DMS79 (cell line): Measurements from ENCODE around the gene ACTR3C.
"Not testable (repeated sequence)": the region's sequence is repeated elsewhere in the genome, so short reads cannot be mapped to it uniquely, and the experiment has no call there.

Experiments used
- DNase-seq: peaks from one replicate; lab custom pipeline; 2025; lab: John Stamatoyannopoulos, UW

The ACTR3C gene

GRCh38 chr7:150336746-150337145 is 13.4 kb upstream of the ACTR3C start:
- no peak for DNase-seq

DNA sequence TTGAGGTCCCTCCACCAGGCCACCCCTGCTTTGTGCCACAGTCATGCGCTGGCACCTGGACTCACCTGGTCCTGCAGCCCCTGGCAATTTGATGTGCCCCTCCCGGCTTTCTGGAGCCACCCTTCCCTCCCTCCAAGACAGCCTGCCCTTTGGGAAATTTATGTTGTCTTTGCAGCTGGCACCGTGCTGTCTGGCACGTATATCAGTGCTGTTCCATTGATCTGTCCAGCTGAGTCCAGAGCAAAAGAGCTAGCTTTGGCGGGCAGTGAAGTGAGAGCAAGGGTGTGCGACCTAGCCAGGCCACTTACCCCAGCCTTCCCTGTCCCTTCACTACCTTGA is 12.4 kb upstream of the ACTR3C start:
- DNase-seq = no peak

DNA sequence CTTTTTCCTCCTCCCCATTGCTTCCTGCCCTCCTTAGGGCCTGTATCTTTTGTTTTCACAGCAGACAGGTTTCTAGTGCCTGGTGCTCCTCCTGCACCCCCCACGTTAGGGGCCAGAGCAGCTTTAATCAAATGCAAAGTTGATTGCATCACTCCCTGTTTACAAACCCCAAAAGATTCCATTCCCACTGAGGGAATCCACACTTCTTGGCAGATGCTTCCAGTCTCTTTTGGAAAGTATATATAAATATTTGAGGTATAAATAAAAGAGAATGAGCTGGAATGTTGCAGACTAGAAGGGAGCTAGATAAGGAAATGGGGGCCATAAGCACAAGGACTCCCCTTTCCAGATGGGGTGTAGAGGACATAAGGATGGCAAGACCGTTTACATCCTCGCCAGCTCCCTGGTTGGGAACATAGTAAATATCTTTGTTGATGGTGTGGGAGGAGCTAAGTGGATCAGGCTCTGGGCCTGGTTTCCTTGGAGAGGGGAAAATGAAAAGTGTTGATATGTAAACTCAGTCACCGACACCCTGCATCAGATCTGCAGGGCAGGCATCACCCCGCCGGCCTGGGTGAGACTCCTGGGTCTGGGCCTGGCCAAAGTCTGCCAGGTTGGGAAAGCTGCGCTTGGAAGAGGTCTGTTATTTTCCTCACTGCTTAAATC is 11.9 kb upstream of the ACTR3C start:
- DNase-seq = no peak

DNA sequence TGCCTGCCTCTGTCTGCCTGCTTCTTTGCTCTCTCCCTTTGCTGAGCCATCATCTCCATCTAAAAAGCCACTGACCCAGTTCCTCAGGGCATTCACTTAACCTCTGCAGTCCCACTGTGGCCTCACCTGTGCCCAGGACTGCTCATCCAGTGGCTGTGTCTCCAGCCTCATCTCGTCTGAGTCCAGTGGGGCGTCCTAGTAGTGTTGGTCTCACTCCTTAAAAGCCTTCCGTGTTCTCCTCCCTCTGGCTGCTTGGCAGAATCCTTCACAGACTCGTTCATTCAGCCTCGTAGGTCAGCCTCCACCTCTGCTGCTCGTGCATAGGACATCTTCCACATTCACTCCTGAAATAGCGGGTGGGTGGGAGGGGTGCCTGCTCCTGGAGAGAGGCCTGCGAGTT is 10.8 kb upstream of the ACTR3C start:
- DNase-seq = no peak

DNA sequence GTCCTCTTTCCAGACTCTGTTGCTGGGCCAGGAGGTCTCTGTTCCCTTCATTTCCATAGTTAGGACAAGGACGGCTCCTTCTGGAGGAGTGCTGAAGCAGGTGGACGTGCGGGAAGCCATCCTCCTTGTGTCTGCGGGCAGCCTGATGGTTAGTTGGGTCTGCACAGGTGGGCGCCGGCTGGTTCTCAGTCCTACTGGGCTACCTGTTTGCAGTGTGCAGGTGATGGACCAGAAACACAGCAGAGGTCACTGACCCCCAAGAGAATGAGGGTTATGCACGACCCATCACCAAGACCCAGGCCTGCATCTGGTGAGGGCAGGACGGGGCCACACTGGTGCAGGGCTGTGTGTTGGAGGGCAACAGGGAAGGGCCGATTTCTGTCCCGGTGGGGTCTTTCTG is 10.3 kb upstream of the ACTR3C start:
- no peak for DNase-seq

GRCh38 chr7:150332852-150333635 is 9.7 kb upstream of the ACTR3C start:
- DNase-seq = no peak

DNA sequence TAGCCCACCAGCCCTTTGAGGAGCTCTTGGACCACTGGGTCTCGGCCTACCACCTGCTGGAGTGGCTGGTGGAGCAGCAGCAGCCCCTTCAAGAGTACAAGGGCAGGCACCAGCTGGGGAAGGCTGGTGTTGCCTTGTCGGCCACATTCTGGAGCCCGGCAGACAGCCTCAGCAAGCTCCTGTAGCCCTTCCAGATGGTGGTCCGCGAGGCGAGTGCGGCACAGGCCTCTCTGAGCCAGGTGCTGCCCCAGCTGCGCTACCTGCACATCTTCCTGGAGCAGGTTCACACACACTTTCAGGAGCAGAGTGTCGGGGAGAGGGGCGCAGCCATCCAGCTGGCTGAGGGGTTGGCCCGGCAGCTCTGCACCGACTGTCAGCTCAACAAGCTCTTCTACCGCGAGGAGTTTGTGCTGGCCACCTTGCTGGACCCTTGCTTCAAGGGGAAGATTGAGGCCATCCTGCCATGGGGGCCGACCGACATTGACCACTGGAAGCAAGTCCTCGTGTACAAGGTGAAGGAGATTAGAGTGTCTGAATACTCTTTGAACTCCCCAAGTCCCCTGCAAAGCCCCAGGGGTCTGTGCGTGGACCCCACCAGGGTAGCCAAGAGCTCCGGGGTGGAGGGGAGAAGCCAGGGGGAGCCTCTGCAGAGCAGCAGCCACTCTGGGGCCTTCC is 7.0 kb upstream of the ACTR3C start:
- DNase-seq = no peak

GRCh38 chr7:150329331-150330120 is 6.2 kb upstream of the ACTR3C start:
- no peak for DNase-seq

DNA sequence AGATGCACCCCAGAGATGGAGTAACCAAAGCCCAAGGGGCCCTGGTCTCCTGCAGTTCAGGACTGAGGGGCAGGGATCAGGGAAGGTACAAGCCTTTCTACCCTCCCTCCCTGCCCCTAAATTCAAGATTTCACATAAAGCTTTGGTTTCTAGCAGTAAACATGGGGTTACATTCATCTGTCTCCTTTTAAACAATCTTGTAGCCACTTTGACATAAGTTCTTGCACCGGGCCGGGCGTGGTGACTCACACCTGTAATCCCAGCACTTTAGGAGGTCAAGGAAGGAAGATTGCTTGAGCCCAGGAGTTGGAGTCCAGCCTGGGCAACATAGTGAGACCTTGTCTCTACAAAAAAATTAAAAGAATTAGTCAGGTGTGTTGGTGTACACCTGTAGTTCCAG is 4.0 kb upstream of the ACTR3C start:
- DNase-seq = no peak

- no peak for DNase-seq
These were observed 3.4 kb upstream of the ACTR3C start for GRCh38 chr7:150326657-150327268.

- DNase-seq = no peak
These were observed 2.6 kb upstream of the ACTR3C start for GRCh38 chr7:150325901-150326300.

- no peak for DNase-seq
These were observed 1.8 kb upstream of the ACTR3C start for GRCh38 chr7:150325110-150325611.

GRCh38 chr7:150324373-150324961 is 1.1 kb upstream of the ACTR3C start:
- no peak for DNase-seq

DNA sequence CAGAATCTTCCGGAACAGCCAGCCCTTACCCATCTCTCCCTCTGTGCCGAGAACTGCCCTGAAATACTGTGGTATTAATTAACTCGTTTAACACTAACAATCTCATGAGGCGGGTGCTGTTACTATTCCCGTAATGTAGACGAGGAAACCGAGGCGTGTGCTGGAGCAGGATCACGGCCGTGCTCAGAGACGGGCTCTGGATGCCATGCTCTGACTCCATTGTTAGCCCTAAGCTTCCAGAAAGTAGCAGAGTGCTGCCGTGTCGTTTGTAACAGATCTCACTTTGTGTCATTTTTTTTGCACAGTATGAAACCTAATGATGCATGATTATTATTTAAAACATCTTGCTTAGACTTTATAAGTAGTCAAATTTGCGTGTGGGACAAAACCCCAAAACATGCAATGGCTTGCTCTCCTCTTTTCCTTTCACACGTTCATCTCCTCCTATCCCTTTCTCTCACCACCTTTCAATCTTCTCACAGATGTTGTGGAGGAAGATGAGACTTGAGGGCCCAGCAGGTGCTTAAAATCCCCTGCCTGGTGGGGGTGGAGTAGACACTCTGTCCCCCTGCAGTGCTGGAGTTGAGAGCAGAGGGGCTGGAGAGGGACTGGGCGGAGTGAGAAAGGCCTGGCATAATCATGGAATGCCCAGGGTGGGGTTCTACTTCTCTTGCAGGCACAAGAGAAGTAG is 482 bp upstream of the ACTR3C start:
- no peak for DNase-seq

DNA sequence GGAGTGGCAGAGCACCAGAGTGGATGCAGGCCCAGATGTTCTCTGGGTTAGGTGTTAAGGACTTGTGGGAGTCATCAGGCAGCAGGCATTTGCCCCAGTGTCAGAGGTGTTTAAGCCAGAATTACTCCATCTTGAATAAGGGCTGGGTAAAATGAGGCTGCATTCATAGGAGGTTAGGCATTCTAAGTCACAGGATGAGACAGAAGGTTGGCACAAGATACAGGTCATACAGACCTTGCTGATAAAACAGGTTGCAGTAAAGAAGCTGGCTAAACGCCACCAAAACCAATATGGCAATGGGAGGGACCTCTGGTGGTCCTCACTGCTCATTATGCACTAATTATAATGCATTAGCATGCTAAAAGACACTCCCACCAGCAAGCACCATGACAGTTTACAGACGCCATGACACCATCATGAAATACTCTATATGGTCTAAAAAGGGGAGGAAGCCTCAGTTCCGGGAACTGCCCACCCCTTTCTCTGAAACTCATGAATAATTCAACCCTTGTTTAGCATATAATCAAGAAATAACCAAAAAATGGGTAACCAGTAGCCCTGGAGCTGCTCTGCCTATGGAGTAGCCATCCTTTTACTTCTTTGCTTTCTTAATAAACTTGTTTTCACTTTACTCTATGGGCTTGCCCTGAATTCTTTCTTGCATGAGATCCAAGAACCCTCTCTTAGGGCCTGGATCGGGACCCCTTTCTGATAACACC is 1.1 kb downstream of the ACTR3C start:
- no peak for DNase-seq

- DNase-seq = no peak
These were observed 1.6 kb downstream of the ACTR3C start for GRCh38 chr7:150321788-150322113.

DNA sequence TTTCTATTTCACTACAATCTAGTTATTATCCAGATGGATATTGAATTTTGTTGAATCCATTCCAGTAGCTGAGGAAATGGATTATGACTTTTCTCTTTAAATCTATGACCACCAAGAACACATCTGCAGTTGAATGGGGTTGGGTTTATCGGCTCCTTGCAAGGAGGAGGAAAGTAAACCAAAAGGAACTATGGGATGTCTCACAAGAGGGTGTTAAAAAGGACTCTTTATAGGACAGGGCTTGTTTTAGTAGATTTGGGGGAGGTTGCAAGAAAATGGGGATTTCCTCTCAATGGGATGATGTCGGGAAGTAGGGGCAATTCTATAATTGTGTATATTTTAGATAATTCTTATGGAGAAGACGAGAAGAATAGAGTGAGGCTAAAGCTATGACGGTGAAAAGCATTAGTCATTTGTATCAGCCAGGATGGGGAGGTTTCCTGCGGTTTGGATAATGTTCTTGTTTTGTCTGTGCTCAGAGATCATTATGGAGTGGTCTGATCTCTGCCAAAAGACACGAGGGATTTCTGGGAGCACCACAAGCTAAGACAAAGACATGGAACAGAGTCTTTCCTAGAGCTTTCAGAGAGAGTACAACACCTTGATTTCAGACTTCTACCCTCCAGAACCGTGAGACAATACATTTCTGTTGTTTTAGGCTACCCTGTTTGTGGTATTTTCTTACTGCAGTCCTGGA is 5.4 kb downstream of the ACTR3C start:
- DNase-seq = no peak

GRCh38 chr7:150316987-150317386 is 6.4 kb downstream of the ACTR3C start:
- DNase-seq = not testable (repeated sequence)

DNA sequence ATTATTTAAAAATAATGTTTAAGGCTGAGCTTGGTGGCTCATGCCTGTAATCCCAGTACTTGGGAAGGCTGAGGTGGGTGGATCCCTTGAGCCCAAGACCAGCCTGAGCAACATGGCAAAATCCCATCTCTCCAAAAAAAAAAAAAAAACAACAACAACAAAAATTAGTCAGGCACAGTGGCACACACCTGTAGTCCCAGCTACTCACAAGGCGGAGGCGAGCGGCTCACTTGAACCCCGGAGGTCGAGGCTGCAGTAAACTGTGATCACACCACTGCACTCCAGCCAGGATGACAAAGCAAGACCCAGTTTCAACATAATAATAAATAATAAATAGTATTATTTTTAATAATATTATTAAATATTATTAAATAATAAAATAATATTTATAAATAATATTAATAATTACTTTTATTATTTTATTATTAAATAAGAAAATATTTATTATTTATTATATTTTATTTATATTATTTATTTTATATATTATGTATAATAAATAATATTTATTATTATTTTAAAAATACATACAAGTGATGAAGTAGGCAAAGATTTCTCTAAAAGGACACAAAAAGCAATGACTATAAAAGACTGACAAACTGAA is 8.6 kb downstream of the ACTR3C start:
- DNase-seq = no peak
